ACC112 (cell line): ENCODE results near the gene IER2.
A peak's percentile ranks its signal among the peaks of the same experiment; 100 is the strongest.
"Not testable (repeated sequence)": the region's sequence is repeated elsewhere in the genome, so short reads cannot be mapped to it uniquely, and the experiment has no call there.

Experiments used
- H2AFZ ChIP-seq: fragments of 200-600 bp; sonication (generic); one replicate; pipeline ENCODE4 v1.6.0; 2017; ENCODE audit warnings: antibody characterized with exemption, low read length; ENCODE audit not compliant: unreplicated experiment
- H3K27ac ChIP-seq: fragments of 200-600 bp; sonication (generic); 2 replicates; pipeline ENCODE4 v1.5.1; 2014; ENCODE audit warnings: low read depth, mild to moderate bottlenecking, antibody characterized with exemption, low read length, moderate library complexity
- H3K27me3 ChIP-seq: fragments of 200-600 bp; sonication (generic); 2 replicates; pipeline ENCODE4 v1.6.1; 2014; ENCODE audit warnings: mild to moderate bottlenecking, antibody characterized with exemption, low read length, moderate library complexity, mixed read lengths; ENCODE audit not compliant: insufficient read depth
- H3K36me3 ChIP-seq: fragments of 200-600 bp; sonication (generic); 2 replicates; pipeline ENCODE4 v1.6.1; 2016; ENCODE audit warnings: mild to moderate bottlenecking, antibody characterized with exemption, low read length, moderate library complexity, mixed read lengths; ENCODE audit not compliant: insufficient read depth
- H3K4me1 ChIP-seq: fragments of 200-600 bp; sonication (generic); one replicate; pipeline ENCODE4 v1.6.1; 2016; ENCODE audit warnings: low read length, mixed read lengths; ENCODE audit not compliant: insufficient read depth, unreplicated experiment, control insufficient read depth
- H3K4me3 ChIP-seq: fragments of 200-600 bp; sonication (generic); 2 replicates; pipeline ENCODE4 v1.5.1; 2014; ENCODE audit warnings: mild to moderate bottlenecking, low read depth, low read length
- H3K79me2 ChIP-seq: fragments of 200-600 bp; sonication (generic); one replicate; pipeline ENCODE4 v1.6.0; 2016; ENCODE audit warnings: low read length; ENCODE audit not compliant: control insufficient read depth, unreplicated experiment, insufficient read depth

IER2 gene

GRCh38 chr19:13149173-13149627 is 1.0 kb upstream of the IER2 start:
- not testable (repeated sequence) for H3K4me1 ChIP-seq, H3K27me3 ChIP-seq, H3K36me3 ChIP-seq, H2AFZ ChIP-seq, H3K27ac ChIP-seq
- H3K4me3 ChIP-seq = peak overlapping the region; percentile 95
- peaks cover 30% of the 10 kb centered on the region for H3K79me2 ChIP-seq

- no peaks in the 10 kb centered on the region for H3K27me3 ChIP-seq
- H3K27ac ChIP-seq = no peak overlapping the region
- peaks cover 9% of the 10 kb centered on the region; the same call in 1 of the 2 replicates for H3K36me3 ChIP-seq
- H2AFZ ChIP-seq = peak overlapping the region; percentile 53
- peaks cover 35% of the 10 kb centered on the region for H3K79me2 ChIP-seq
- no peaks in the 10 kb centered on the region for H3K4me1 ChIP-seq
- H3K4me3 ChIP-seq = peak overlapping the region; percentile 95
Measured at GRCh38 chr19:13149628-13150186, 504 bp upstream of the IER2 start.

DNA sequence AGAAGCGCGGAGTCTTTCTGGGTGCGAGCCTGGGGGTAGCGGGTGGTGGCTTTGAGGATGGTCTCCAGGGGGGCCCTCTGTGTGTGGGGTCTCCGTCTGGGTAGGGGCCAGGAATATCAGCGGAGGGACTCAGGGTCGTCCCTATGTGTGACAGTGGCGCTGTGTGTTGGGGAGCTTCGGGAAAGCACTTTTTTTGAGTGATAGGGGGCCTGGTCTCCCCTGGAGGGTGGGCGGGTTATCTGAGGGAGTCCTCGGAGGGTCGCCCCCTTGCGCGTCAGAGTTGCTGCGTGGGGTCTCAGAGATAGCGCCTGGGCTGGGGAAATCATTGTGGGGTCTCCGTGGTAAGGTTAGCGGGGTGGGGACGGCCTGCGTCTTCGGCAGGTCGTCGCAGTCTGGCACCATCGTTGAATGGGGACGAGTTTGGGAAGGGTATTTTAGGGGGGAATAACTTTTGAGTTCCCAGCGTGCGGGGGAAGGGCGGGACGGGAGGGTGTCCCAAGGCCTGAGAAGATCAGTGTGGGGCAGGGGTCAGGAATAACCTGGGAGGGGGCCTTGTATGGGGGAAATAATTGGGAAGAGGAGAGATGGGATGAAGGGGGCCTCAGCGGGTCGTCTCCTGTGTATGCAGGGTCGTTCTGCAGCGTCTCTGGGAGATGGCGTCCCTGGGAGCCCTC is 857 bp downstream of the IER2 start:
- peak overlapping the region; percentile 89 for H3K27ac ChIP-seq
- no peak overlapping the region for H2AFZ ChIP-seq

DNA sequence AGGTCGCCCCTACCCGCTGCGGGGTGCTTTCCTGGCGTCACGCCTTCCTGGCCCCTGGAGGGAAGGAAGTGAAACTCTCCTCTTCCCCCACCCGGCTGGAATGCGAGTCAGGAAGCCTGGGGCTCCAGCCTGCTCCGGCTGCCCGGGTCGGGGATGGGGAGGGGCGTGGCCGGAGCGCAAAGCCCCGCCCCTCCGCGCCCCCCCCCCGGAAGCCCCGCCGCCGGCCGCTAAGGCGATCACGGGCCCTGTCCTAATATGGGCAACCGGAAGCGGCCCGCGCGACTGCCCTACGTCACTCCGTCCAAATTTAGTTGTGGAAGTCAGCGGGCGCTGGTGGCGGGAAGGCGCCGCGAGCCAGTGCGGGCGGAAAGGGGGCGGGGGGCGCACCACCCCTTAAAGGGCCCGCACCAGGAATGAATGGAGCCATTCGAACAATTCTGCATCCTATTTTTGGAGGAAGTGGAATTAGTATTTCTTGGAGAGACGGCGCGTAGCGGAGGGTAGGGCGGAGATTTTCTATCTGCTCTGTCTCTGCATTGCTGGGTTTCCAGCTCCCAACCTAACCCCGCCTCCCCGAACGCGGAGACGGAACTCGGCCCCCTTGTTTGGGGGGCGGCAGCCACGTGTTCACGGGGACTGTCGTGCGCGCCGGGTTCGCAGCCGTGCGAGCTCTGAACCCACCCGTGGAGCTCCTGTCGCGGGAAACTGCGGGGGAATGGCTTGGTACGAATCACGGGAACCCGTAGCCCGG is 1.6 kb downstream of the IER2 start:
- Histone ChIP-seq H3K27me3 (no peaks in the 10 kb centered on the region), H3K36me3 (peaks cover 9% of the 10 kb centered on the region; the same call in 1 of the 2 replicates), H3K4me3 (peak overlapping the region; percentile 97), H3K79me2 (peaks cover 36% of the 10 kb centered on the region), H3K4me1 (peaks cover 13% of the 10 kb centered on the region), H2AFZ (no peak overlapping the region), H3K27ac (peak overlapping the region; percentile 96)

More for the DNA sequence above, 857 bp downstream of the IER2 start:
- Histone ChIP-seq H3K4me3 (peak overlapping the region; percentile 95), H3K27me3 (no peaks in the 10 kb centered on the region), H3K4me1 (peaks cover 8% of the 10 kb centered on the region), H3K36me3 (peaks cover 9% of the 10 kb centered on the region; the same call in 1 of the 2 replicates), H3K79me2 (peaks cover 36% of the 10 kb centered on the region)

DNA sequence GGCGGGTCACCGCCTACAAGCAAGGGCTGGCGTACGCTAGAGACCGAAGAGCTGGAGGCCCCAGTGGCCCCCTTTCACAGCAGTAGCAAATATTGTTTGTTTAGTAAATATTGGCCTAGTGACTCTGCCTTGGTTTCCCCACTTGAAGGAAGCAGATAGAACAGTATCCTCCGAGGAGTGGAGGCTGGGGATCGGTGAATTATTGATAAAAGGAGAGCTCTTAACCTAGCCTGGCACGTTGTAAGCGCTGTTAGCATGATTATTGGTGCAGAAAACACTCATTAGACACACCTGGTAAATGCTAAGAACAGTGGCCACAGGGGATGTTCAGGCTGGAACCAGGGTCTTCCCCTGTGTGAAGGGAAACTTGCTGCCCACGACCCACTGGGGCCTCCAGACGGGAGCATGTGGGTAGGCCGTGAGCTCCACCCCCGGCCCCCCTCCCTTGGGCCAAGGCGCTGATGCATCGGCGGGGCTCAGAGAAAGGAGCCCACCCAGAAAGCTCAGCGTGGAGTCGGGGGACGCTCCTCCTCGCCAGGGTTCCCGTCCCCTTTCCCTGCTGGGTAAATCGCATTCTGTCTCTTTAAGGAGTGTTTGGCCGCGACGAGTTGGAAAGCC is 2.3 kb downstream of the IER2 start:
- Histone ChIP-seq H3K4me3 (peak overlapping the region; percentile 97), H2AFZ (peak overlapping the region; percentile 25), H3K27me3 (no peaks in the 10 kb centered on the region), H3K79me2 (peaks cover 36% of the 10 kb centered on the region), H3K27ac (peak overlapping the region; percentile 96), H3K4me1 (peaks cover 13% of the 10 kb centered on the region), H3K36me3 (peaks cover 9% of the 10 kb centered on the region; the same call in 1 of the 2 replicates)

DNA sequence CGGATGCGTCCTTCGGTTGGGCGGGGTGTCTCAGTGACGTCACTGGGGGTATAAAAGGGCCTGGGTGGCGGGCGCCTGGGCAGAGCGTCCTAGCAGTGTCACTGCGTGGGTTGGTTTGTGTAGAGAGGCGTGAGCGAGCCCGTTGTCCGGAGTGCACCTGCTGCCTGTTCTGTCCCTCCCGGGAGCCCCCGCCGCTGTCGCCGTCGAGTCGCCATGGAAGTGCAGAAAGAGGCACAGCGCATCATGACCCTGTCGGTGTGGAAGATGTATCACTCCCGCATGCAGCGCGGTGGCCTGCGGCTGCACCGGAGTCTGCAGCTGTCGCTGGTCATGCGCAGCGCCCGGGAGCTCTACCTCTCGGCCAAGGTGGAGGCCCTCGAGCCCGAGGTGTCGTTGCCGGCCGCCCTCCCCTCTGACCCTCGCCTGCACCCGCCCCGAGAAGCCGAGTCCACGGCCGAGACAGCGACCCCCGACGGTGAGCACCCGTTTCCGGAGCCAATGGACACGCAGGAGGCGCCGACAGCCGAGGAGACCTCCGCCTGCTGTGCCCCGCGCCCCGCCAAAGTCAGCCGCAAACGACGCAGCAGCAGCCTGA is 2.9 kb downstream of the IER2 start:
- Histone ChIP-seq H2AFZ (no peak overlapping the region), H3K79me2 (peaks cover 36% of the 10 kb centered on the region), H3K4me3 (peak overlapping the region; percentile 97), H3K36me3 (peaks cover 9% of the 10 kb centered on the region; the same call in 1 of the 2 replicates), H3K27ac (peak overlapping the region; percentile 96), H3K4me1 (peaks cover 13% of the 10 kb centered on the region), H3K27me3 (no peaks in the 10 kb centered on the region)

- peaks cover 13% of the 10 kb centered on the region for H3K4me1 ChIP-seq
- no peaks in the 10 kb centered on the region for H3K27me3 ChIP-seq
- peak overlapping the region; percentile 96 for H3K27ac ChIP-seq
- no peak overlapping the region for H2AFZ ChIP-seq
- H3K4me3 ChIP-seq = peak overlapping the region; percentile 97
- H3K36me3 ChIP-seq = peaks cover 9% of the 10 kb centered on the region; the same call in 1 of the 2 replicates
- peaks cover 34% of the 10 kb centered on the region for H3K79me2 ChIP-seq
Measured at GRCh38 chr19:13153569-13154240, 3.5 kb downstream of the IER2 start.

DNA sequence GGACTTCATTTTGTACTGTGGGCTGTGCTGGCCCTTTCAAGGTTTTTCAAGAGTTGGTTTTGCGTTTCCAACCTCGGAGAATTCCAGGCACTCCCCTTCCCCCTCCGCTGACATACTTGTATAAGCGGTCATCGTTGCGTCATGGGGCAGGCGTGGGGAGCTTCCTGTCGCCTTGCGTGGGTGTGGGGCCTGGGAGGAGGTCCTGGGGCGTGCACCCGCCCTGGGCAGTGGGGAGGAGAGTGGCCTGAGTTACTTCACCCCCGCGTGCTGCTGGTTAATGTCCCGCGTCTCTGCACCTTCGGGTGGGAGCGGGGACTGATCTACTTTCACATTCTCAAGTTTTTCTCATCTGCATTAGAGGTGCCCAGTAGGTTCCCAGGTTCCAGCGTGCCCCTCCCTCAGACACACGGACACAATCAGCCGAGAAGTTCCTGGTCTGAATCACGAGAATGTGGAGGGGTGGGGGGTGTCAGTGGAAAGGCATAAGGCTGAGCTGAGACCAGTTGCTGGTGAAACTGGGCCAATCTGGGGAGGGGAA is 4.1 kb downstream of the IER2 start:
- no peak overlapping the region for H2AFZ ChIP-seq
- peaks cover 31% of the 10 kb centered on the region for H3K79me2 ChIP-seq
- H3K4me1 ChIP-seq = peaks cover 13% of the 10 kb centered on the region
- H3K4me3 ChIP-seq = peak overlapping the region; percentile 97
- peak overlapping the region; percentile 96 for H3K27ac ChIP-seq
- peaks cover 9% of the 10 kb centered on the region; the same call in 1 of the 2 replicates for H3K36me3 ChIP-seq
- no peaks in the 10 kb centered on the region for H3K27me3 ChIP-seq

GRCh38 chr19:13154911-13155471 is 4.8 kb downstream of the IER2 start:
- peak overlapping the region; percentile 96 for H3K27ac ChIP-seq
- no peak overlapping the region for H2AFZ ChIP-seq
- H3K4me1 ChIP-seq = peaks cover 13% of the 10 kb centered on the region

More at GRCh38 chr19:13154911-13155471, 4.8 kb downstream of the IER2 start:
- peaks cover 27% of the 10 kb centered on the region for H3K79me2 ChIP-seq
- peak overlapping the region; percentile 97 for H3K4me3 ChIP-seq
- peaks cover 9% of the 10 kb centered on the region; the same call in 1 of the 2 replicates for H3K36me3 ChIP-seq
- H3K27me3 ChIP-seq = no peaks in the 10 kb centered on the region
